Osteoblast (primary cell): ENCODE data around the gene ANKH. TPM values are rescaled to one million over a fixed set of nuclear protein-coding genes. Genes with fewer than 3 reads are reported as not detected.

ENCODE experiments used
- DNase-seq: peaks from one replicate; pipeline ENCODE4 v3.0.0; 2011; ENCODE audit warnings: low spot score, mixed read lengths; ENCODE audit not compliant: insufficient read length; ENCODE audit errors: missing footprints
- H2AFZ ChIP-seq: 2 replicates; pipeline ENCODE4 v1.6.0; 2011; ENCODE audit warnings: mild to moderate bottlenecking, low read length
- H3K27ac ChIP-seq: 2 replicates; pipeline ENCODE4 v1.5.1; 2011; ENCODE audit warnings: mild to moderate bottlenecking, low read depth, low read length, moderate library complexity
- H3K27me3 ChIP-seq: 2 replicates; pipeline ENCODE4 v1.6.0; 2012; ENCODE audit warnings: mild to moderate bottlenecking, control low read depth, inconsistent platforms, low read length, moderate library complexity; ENCODE audit not compliant: insufficient read depth
- H3K36me3 ChIP-seq: 2 replicates; pipeline ENCODE4 v1.5.1; 2011; ENCODE audit warnings: mild to moderate bottlenecking, low read length, control low read depth, moderate library complexity; ENCODE audit not compliant: insufficient read depth
- H3K4me1 ChIP-seq: 2 replicates; pipeline ENCODE4 v1.5.1; 2011; ENCODE audit warnings: mild to moderate bottlenecking, low read length, control low read depth, moderate library complexity; ENCODE audit not compliant: insufficient read depth
- H3K4me2 ChIP-seq: 2 replicates; pipeline ENCODE4 v1.6.0; 2011; ENCODE audit warnings: mild to moderate bottlenecking, low read length; ENCODE audit not compliant: insufficient read depth
- H3K4me3 ChIP-seq: fragments of 200-600 bp; sonication (generic); 3 replicates; pipeline ENCODE4 v1.5.1; 2012; ENCODE audit warnings: mild to moderate bottlenecking, low read length, inconsistent platforms; ENCODE audit not compliant: insufficient read depth
- H3K79me2 ChIP-seq: 2 replicates; pipeline ENCODE4 v1.6.0; 2012; ENCODE audit warnings: mild to moderate bottlenecking, low read length, control low read depth, inconsistent platforms; ENCODE audit not compliant: insufficient read depth
- H3K9me3 ChIP-seq: 2 replicates; pipeline ENCODE4 v1.5.1; 2011; ENCODE audit warnings: low read depth, low read length, control low read depth
- H4K20me1 ChIP-seq: 2 replicates; pipeline ENCODE4 v1.6.0; 2012; ENCODE audit warnings: mild to moderate bottlenecking, low read length, control low read depth; ENCODE audit not compliant: insufficient read depth
- CTCF ChIP-seq: IDR thresholded peaks from 2 replicates; pipeline ENCODE4 v1.5.1; 2011; ENCODE audit warnings: mild to moderate bottlenecking, low read depth, low read length, moderate library complexity; ENCODE audit errors: extremely low read depth
- total RNA-seq: library from RNA; depleted of rRNA; stranded (reverse); fragments of >200 nt; gene quantifications from 2 replicates; pipeline ENCODE4 v1.2.3, GENCODE V29; 2012

ANKH gene
- total RNA-seq, 1 donor: 125 TPM

- no peak overlapping the region for H3K4me2 ChIP-seq
- H3K27me3 ChIP-seq: no peaks in the 10 kb centered on the region
- no peaks in the 10 kb centered on the region for H4K20me1 ChIP-seq
- H3K4me1 ChIP-seq: peaks cover 11% of the 10 kb centered on the region
- H3K9me3 ChIP-seq: no peaks in the 10 kb centered on the region
- TF ChIP-seq CTCF: no peak
- no peak overlapping the region for H3K4me3 ChIP-seq
- no peaks in the 10 kb centered on the region for H3K79me2 ChIP-seq
- H3K36me3 ChIP-seq: no peaks in the 10 kb centered on the region
- no peak for DNase-seq
- H2AFZ ChIP-seq: no peak overlapping the region
- H3K27ac ChIP-seq: no peak overlapping the region
Measured at GRCh38 chr5:14895301-14895700, 23.7 kb upstream of the ANKH start.

GRCh38 chr5:14894748-14895147, 23.2 kb upstream of the ANKH start:
- Histone ChIP-seq H3K27me3 (peaks cover 3% of the 10 kb centered on the region), H3K4me3 (no peak overlapping the region), H4K20me1 (no peaks in the 10 kb centered on the region), H3K4me1 (peaks cover 7% of the 10 kb centered on the region), H3K4me2 (no peak overlapping the region), H3K36me3 (no peaks in the 10 kb centered on the region), H3K9me3 (no peaks in the 10 kb centered on the region), H3K27ac (no peak overlapping the region), H3K79me2 (no peaks in the 10 kb centered on the region), H2AFZ (no peak overlapping the region)
- DNase-seq: no peak
- TF ChIP-seq CTCF: no peak

- H3K4me3 ChIP-seq: no peak overlapping the region
- peaks cover 6% of the 10 kb centered on the region for H3K4me1 ChIP-seq
- no peak overlapping the region for H3K27ac ChIP-seq
- no peaks in the 10 kb centered on the region for H3K9me3 ChIP-seq
- peaks cover 3% of the 10 kb centered on the region for H3K27me3 ChIP-seq
- DNase-seq: no peak
- H2AFZ ChIP-seq: no peak overlapping the region
- no peaks in the 10 kb centered on the region for H3K79me2 ChIP-seq
- TF ChIP-seq CTCF: no peak
- no peaks in the 10 kb centered on the region for H4K20me1 ChIP-seq
- no peaks in the 10 kb centered on the region for H3K36me3 ChIP-seq
- H3K4me2 ChIP-seq: no peak overlapping the region
Measured at GRCh38 chr5:14893381-14893780, 21.8 kb upstream of the ANKH start.

- peaks cover 3% of the 10 kb centered on the region for H3K4me1 ChIP-seq
Measured at GRCh38 chr5:14890846-14891245, 19.3 kb upstream of the ANKH start.

More at GRCh38 chr5:14890846-14891245, 19.3 kb upstream of the ANKH start:
- no peaks in the 10 kb centered on the region for H4K20me1 ChIP-seq
- no peak overlapping the region for H3K4me3 ChIP-seq
- no peaks in the 10 kb centered on the region for H3K36me3 ChIP-seq
- H3K27ac ChIP-seq: no peak overlapping the region
- peaks cover 3% of the 10 kb centered on the region for H3K27me3 ChIP-seq
- no peaks in the 10 kb centered on the region for H3K9me3 ChIP-seq
- TF ChIP-seq CTCF: no peak
- no peak overlapping the region for H2AFZ ChIP-seq
- DNase-seq: no peak
- no peaks in the 10 kb centered on the region for H3K79me2 ChIP-seq
- H3K4me2 ChIP-seq: no peak overlapping the region
